CD14-positive monocyte (primary cell): Measurements from ENCODE around the gene TMEM209. TPM values are rescaled to one million over a fixed set of nuclear protein-coding genes. Genes with fewer than 3 reads are reported as not detected.

Experiments
- DNase-seq, 3 donors: peaks; one replicate each; pipeline ENCODE4 v3.0.0-alpha.2; 2011 to 2022
- H2AFZ ChIP-seq: 2 replicates; pipeline ENCODE4 v1.6.0; 2012; ENCODE audit warnings: mild to moderate bottlenecking, low read depth, low read length, inconsistent platforms; ENCODE audit not compliant: insufficient read depth, poor library complexity, severe bottlenecking
- H3K27ac ChIP-seq, 2 donors: 1 replicate in 1 of 2; 2 replicates in 1 of 2; pipeline ENCODE4 v1.5.1; 2012 to 2013; ENCODE audit warnings: low read length in 2 of 2, control low read depth in 1 of 2, inconsistent platforms in 1 of 2, low read depth in 1 of 2, mild to moderate bottlenecking in 1 of 2
- H3K27me3 ChIP-seq, 2 donors: one replicate each; pipeline versions ENCODE4 v1.6.0 to v1.6.1; 2011 to 2013; ENCODE audit warnings: low read length in 2 of 2; ENCODE audit not compliant: control insufficient read depth in 2 of 2, insufficient read depth in 2 of 2
- H3K36me3 ChIP-seq, 2 donors: replicated peaks in 1 of 2; 1 replicate in 1 of 2; 2 replicates in 1 of 2; pipeline versions ENCODE4 v1.5.1 to v1.6.1; 2012 to 2013; ENCODE audit warnings: low read length in 2 of 2, control low read depth in 1 of 2, inconsistent platforms in 1 of 2, mild to moderate bottlenecking in 1 of 2; ENCODE audit not compliant: insufficient read depth in 2 of 2, control insufficient read depth in 1 of 2
- H3K4me1 ChIP-seq, 2 donors: 1 replicate in 1 of 2; 2 replicates in 1 of 2; pipeline versions ENCODE4 v1.5.1 to v1.6.1; 2012 to 2013; ENCODE audit warnings: low read length in 2 of 2, control low read depth in 1 of 2, inconsistent platforms in 1 of 2, mild to moderate bottlenecking in 1 of 2, moderate library complexity in 1 of 2; ENCODE audit not compliant: insufficient read depth in 2 of 2, control insufficient read depth in 1 of 2
- H3K4me2 ChIP-seq: replicated peaks from 2 replicates; pipeline ENCODE3; 2012; ENCODE audit warnings: low read length, moderate library complexity, mild to moderate bottlenecking; ENCODE audit not compliant: poor library complexity, severe bottlenecking; ENCODE audit errors: extremely low read depth
- H3K4me3 ChIP-seq, 3 experiments: fragments of 200-600 bp in 1 of 3; sonication (generic) in 1 of 3; replicated peaks in 1 of 3; 1 replicate in 2 of 3; 2 replicates in 1 of 3; pipeline ENCODE4 v1.5.1; 2011 to 2013; ENCODE audit warnings: low read length in 3 of 3, mild to moderate bottlenecking in 3 of 3, control low read depth in 2 of 3, low read depth in 2 of 3, inconsistent platforms in 1 of 3, moderate library complexity in 1 of 3
- H3K79me2 ChIP-seq: 2 replicates; pipeline ENCODE4 v1.6.0; 2012; ENCODE audit warnings: mild to moderate bottlenecking, control low read depth, inconsistent platforms, low read length, moderate library complexity; ENCODE audit not compliant: insufficient read depth
- H3K9ac ChIP-seq: 2 replicates; pipeline ENCODE4 v1.6.0; 2017; ENCODE audit warnings: low read length, mild to moderate bottlenecking; ENCODE audit not compliant: insufficient read depth, poor library complexity, severe bottlenecking
- H3K9me3 ChIP-seq, 2 donors: replicated peaks in 1 of 2; 1 replicate in 1 of 2; 2 replicates in 1 of 2; pipeline versions ENCODE4 v1.5.1 to v1.6.1; 2012 to 2013; ENCODE audit warnings: low read length in 2 of 2, control low read depth in 1 of 2; ENCODE audit not compliant: control insufficient read depth in 1 of 2, insufficient read depth in 1 of 2
- H4K20me1 ChIP-seq: 2 replicates; pipeline ENCODE4 v1.6.0; 2012; ENCODE audit warnings: mild to moderate bottlenecking, low read length, control low read depth, moderate library complexity; ENCODE audit not compliant: insufficient read depth
- H3K27ac Mint-ChIP-seq, 7 donors: one replicate each; pipeline ENCODE4 v1.8.0; 2020; ENCODE audit warnings: mild to moderate bottlenecking in 7 of 7, mixed read lengths in 7 of 7, moderate library complexity in 6 of 7, inconsistent platforms in 2 of 7
- H3K27me3 Mint-ChIP-seq, 3 donors: one replicate each; pipeline ENCODE4 v1.8.0; 2021 to 2022; ENCODE audit warnings: low read depth in 3 of 3, mild to moderate bottlenecking in 3 of 3, mixed read lengths in 3 of 3, moderate library complexity in 3 of 3, inconsistent platforms in 1 of 3
- H3K36me3 Mint-ChIP-seq, 2 donors: one replicate each; pipeline ENCODE4 v1.8.0; 2020; ENCODE audit warnings: mixed read lengths in 2 of 2, inconsistent platforms in 1 of 2, mild to moderate bottlenecking in 1 of 2
- H3K4me1 Mint-ChIP-seq: one replicate; pipeline ENCODE4 v1.8.0; 2020; ENCODE audit warnings: mild to moderate bottlenecking, mixed read lengths
- H3K4me3 Mint-ChIP-seq, 2 donors: one replicate each; pipeline ENCODE4 v1.8.0; 2020; ENCODE audit warnings: mild to moderate bottlenecking in 2 of 2, mixed read lengths in 2 of 2, moderate library complexity in 1 of 2
- H3K9me3 Mint-ChIP-seq, 7 donors: one replicate each; pipeline ENCODE4 v1.8.0; 2020 to 2022; ENCODE audit warnings: mixed read lengths in 7 of 7, mild to moderate bottlenecking in 6 of 7, moderate library complexity in 6 of 7, inconsistent platforms in 2 of 7
- CTCF ChIP-seq: fragments of 200-600 bp; IDR thresholded peaks from one replicate; pipeline ENCODE4 v1.8.0; 2022; ENCODE audit warnings: antibody characterized with exemption, mild to moderate bottlenecking
- WGBS: methylation state at CpG from one replicate; pipeline ENCODE4 v1.1.5; 2013; ENCODE audit warnings: missing lambda C conversion rate; ENCODE audit not compliant: insufficient coverage; 5-methylcytosine and 5-hydroxymethylcytosine counted together
- intact Hi-C, 2 donors: fragments of 100-400 bp; cut with micrococcal nuclease; formaldehyde crosslinking; loops; one replicate each; pipeline versions ENCODE4 v1.15.0 to v1.15.1; 2023
- polyA plus RNA-seq, 3 donors: library from polyadenylated mRNA; depleted of rRNA in 1 of 3; unstranded in 2 of 3; stranded (reverse) in 1 of 3; fragments of 300-500 nt in 2 of 3; fragments of >200 nt in 1 of 3; fragmentation: Illumina TruSeq in 2 of 3; gene quantifications; 1 replicate in 2 of 3; 2 replicates in 1 of 3; pipeline ENCODE4 v1.2.3, GENCODE V29; 2012 to 2021

Gene TMEM209
- polyA plus RNA-seq, 3 donors: 7.7 to 16.7 (median 9.6) TPM

- Mint-ChIP-seq H3K27ac (no peak overlapping the region), H3K27me3 (no peaks in the 10 kb centered on the region), H3K36me3 (peaks cover 59 to 83% of the 10 kb centered on the region in 2 donors), H3K4me1 (no peaks in the 10 kb centered on the region), H3K9me3 (no peaks in the 10 kb centered on the region), H3K4me3 (no peak overlapping the region)
- Histone ChIP-seq H3K27me3 (no peaks in the 10 kb centered on the region), H3K9me3 (no peaks in the 10 kb centered on the region), H4K20me1 (no peaks in the 10 kb centered on the region), H3K4me3 (no peak overlapping the region), H3K4me2 (no peak overlapping the region), H3K9ac (no peak overlapping the region), H2AFZ (no peak overlapping the region), H3K4me1 (no peaks in the 10 kb centered on the region), H3K27ac (no peak overlapping the region), H3K36me3 (peaks cover 69 to 82% of the 10 kb centered on the region in 2 donors), H3K79me2 (no peaks in the 10 kb centered on the region)
- DNase-seq: no peak
- WGBS: no CpG with 5 or more reads among the region's 2 CpGs
- intact Hi-C loops: no loop called here
- no peak for TF ChIP-seq CTCF
Measured at GRCh38 chr7:130196476-130196875, 8.7 kb downstream of the TMEM209 start.

- Histone ChIP-seq H3K27me3 (no peaks in the 10 kb centered on the region), H3K9ac (no peak overlapping the region), H3K9me3 (no peaks in the 10 kb centered on the region), H3K36me3 (peaks cover 68 to 82% of the 10 kb centered on the region in 2 donors), H3K4me1 (no peaks in the 10 kb centered on the region), H4K20me1 (no peaks in the 10 kb centered on the region), H3K4me2 (no peak overlapping the region), H2AFZ (no peak overlapping the region), H3K79me2 (no peaks in the 10 kb centered on the region), H3K27ac (no peak overlapping the region), H3K4me3 (no peak overlapping the region)
- peaks cover 61 to 80% of the 10 kb centered on the region in 2 donors for H3K36me3 Mint-ChIP-seq
- H3K9me3 Mint-ChIP-seq: no peaks in the 10 kb centered on the region
- no peaks in the 10 kb centered on the region for H3K27me3 Mint-ChIP-seq
- WGBS: no CpG with 5 or more reads among the region's 2 CpGs
- H3K4me3 Mint-ChIP-seq: no peak overlapping the region
- TF ChIP-seq CTCF: no peak
- H3K4me1 Mint-ChIP-seq: no peaks in the 10 kb centered on the region
- no peak overlapping the region for H3K27ac Mint-ChIP-seq
- DNase-seq: no peak
- intact Hi-C loops: no loop called here
Measured at GRCh38 chr7:130195396-130195795, 9.8 kb downstream of the TMEM209 start.
